ENCODE data around the gene CCDC47.

Gene CCDC47

DNA sequence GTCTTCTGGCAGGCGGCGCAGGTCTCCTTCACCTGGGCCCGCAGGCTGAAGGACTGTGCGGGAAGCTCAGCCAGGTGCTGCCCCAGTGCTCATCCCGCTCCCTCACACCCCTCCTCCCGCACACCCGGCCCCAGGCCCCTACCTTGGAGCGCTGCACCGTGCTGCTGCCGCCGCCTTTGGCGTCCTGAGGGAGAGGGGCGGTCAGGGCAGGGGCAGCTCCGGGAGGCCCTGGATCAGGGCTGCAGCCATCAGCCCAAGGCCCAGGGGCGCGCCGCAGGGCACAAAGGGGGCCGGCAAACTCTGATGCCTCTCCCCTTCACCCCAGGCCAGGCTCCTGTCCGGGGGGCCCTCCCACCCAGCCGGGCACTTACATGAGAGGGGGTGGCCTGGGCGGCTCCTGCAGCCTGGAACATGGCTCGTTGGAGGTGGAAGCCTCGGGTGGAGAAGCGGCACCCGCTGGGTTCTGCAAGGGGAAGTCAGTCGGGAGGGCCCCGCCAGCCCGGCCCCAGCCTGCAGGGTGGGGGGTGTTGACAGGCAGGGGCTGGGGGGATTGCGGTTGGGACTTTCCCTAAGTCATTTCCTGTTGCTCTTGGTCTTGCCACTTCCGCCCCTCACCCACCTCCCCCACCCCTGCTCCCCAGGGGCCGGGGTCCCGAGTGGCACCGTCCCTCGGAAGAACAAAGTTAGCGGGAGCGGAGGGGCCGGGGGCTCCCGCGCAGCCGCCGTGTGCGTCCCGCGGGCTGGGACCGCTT is 74.3 kb downstream of the CCDC47 start:
- DNase-seq (ENCODE audit: low read depth), result peak; percentile 50

GRCh38 chr17:63698381-63698885 is 75.0 kb downstream of the CCDC47 start:
- no peak for DNase-seq (ENCODE audit: low read depth)

GRCh38 chr17:63697341-63698286 is 75.8 kb downstream of the CCDC47 start:
- DNase-seq (ENCODE audit: low read depth), result peak; percentile 43

DNA sequence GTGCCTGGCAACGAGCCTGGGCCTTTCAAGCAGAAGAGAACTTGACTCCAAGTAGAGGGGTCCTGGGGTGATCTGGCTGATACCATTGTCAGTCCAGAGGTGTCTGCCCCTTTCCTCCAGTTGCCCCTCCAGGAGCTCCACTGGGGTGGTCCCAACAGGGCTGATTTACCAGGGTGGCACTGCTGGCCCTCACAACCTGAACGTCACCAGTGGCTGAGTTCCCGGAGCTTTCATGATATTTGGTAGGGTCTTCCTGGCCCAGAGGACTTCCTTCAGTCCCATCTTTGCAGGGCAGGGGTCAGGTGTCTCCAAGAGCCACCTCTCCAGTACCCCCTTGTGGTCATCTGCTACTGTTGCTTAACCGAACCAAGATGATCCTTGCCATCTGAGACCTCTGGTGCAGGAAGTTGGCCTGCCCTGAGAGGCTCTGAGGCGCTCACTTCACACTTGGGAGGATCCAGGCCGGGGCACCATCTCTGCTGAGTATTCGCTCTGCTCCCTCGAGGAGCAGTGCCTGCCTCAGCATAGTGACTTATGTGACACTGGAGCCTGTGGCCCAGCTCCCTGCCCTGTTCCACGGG is 76.9 kb downstream of the CCDC47 start:
- DNase-seq (ENCODE audit: low read depth), result peak; percentile 49

GRCh38 chr17:63695889-63696288 is 77.5 kb downstream of the CCDC47 start:
- no peak for DNase-seq (ENCODE audit: low read depth)

Measured in EH (cell line).